Measurements from ENCODE around the gene TP53TG5.

GRCh38 chr20:45344168-45344860 lies 33.8 kb downstream of the TP53TG5 start:
- TF ChIP-seq NFRKB (IDR thresholded peaks at IDR 0.05) = no peak
- TF ChIP-seq HDGF (IDR thresholded peaks at IDR 0.05; ENCODE audit: borderline replicate concordance) = no peak
- TF ChIP-seq ARNT (IDR thresholded peaks at IDR 0.05) = no peak
- TF ChIP-seq PKNOX1 (IDR thresholded peaks at IDR 0.05) = no peak

Data from HEK293T (cell line).